Mesendoderm (in vitro differentiated cells): Measurements from ENCODE around the gene ROBO4.

Experiments used
- DNase-seq: peaks from one replicate; pipeline ENCODE4 v3.0.0; 2013
- H2AK5ac ChIP-seq: 2 replicates; pipeline ENCODE4 v1.6.1; 2013; ENCODE audit warnings: low read length, inconsistent platforms
- H2BK120ac ChIP-seq: 2 replicates; pipeline ENCODE4 v1.6.1; 2013; ENCODE audit warnings: low read depth, mild to moderate bottlenecking, low read length, moderate library complexity, mixed read lengths
- H2BK15ac ChIP-seq: replicated peaks from 2 replicates; pipeline ENCODE4 v1.6.1; 2013; ENCODE audit warnings: low read depth, mild to moderate bottlenecking, moderate library complexity
- H2BK5ac ChIP-seq: 2 replicates; pipeline ENCODE4 v1.6.1; 2013; ENCODE audit warnings: low read length, inconsistent platforms
- H3K18ac ChIP-seq: 2 replicates; pipeline ENCODE4 v1.6.1; 2013; ENCODE audit warnings: mild to moderate bottlenecking, low read length, mixed read lengths
- H3K23ac ChIP-seq: one replicate; pipeline ENCODE4 v1.6.1; 2013; ENCODE audit warnings: low read length
- H3K27ac ChIP-seq: 2 replicates; pipeline ENCODE4 v1.5.1; 2013; ENCODE audit warnings: low read depth, mild to moderate bottlenecking, inconsistent platforms, low read length, moderate library complexity
- H3K27me3 ChIP-seq: 2 replicates; pipeline ENCODE4 v1.6.1; 2013; ENCODE audit warnings: low read length, control low read depth, mild to moderate bottlenecking, inconsistent platforms; ENCODE audit not compliant: insufficient read depth, poor library complexity
- H3K36me3 ChIP-seq: 2 replicates; pipeline ENCODE4 v1.6.1; 2013; ENCODE audit warnings: low read length, inconsistent platforms; ENCODE audit not compliant: control insufficient read depth, insufficient read depth
- H3K4ac ChIP-seq: one replicate; pipeline ENCODE4 v1.6.1; 2013; ENCODE audit warnings: low read depth, mild to moderate bottlenecking, low read length, moderate library complexity
- H3K4me1 ChIP-seq: 2 replicates; pipeline ENCODE4 v1.6.1; 2013; ENCODE audit warnings: low read depth, low read length, inconsistent platforms; ENCODE audit not compliant: control insufficient read depth
- H3K4me2 ChIP-seq: 2 replicates; pipeline ENCODE4 v1.6.1; 2013; ENCODE audit warnings: low read length
- H3K4me3 ChIP-seq: 2 replicates; pipeline ENCODE4 v1.5.1; 2013; ENCODE audit warnings: mild to moderate bottlenecking, low read length
- H3K56ac ChIP-seq: one replicate; pipeline ENCODE4 v1.6.1; 2013; ENCODE audit warnings: low read length
- H3K79me1 ChIP-seq: 2 replicates; pipeline ENCODE4 v1.6.1; 2013; ENCODE audit warnings: low read length, inconsistent platforms
- H3K79me2 ChIP-seq: 2 replicates; pipeline ENCODE4 v1.6.1; 2013; ENCODE audit warnings: mild to moderate bottlenecking, low read length; ENCODE audit not compliant: control insufficient read depth, insufficient read depth
- H3K9ac ChIP-seq: 2 replicates; pipeline ENCODE4 v1.6.1; 2013; ENCODE audit warnings: low read length, inconsistent platforms
- H4K5ac ChIP-seq: one replicate; pipeline ENCODE4 v1.6.1; 2013; ENCODE audit warnings: low read length
- H4K8ac ChIP-seq: one replicate; pipeline ENCODE4 v1.6.1; 2013; ENCODE audit warnings: low read depth, mild to moderate bottlenecking, control low read depth, low read length, moderate library complexity
- WGBS: extraction: QIAGEN DNeasy Blood & Tissue Kit; methylation state at CpG from one replicate; pipeline ENCODE4 v1.1.7; 2013; ENCODE audit warnings: low lambda C conversion rate, missing lambda C conversion rate; ENCODE audit not compliant: insufficient coverage; ENCODE audit errors: extremely low coverage; 5-methylcytosine and 5-hydroxymethylcytosine counted together

Gene ROBO4

GRCh38 chr11:124917115-124917637 lies 19.5 kb upstream of the ROBO4 start:
- Histone ChIP-seq H4K8ac (no peak overlapping the region), H3K4me1 (peaks cover 4% of the 10 kb centered on the region), H3K23ac (no peak overlapping the region), H3K79me2 (no peaks in the 10 kb centered on the region), H3K4ac (no peak overlapping the region), H2BK15ac (no peak overlapping the region), H3K27me3 (no peaks in the 10 kb centered on the region), H3K79me1 (no peaks in the 10 kb centered on the region), H3K56ac (no peak overlapping the region), H3K18ac (no peak overlapping the region), H3K4me3 (no peak overlapping the region), H3K27ac (no peak overlapping the region), H3K9ac (no peak overlapping the region), H2AK5ac (no peak overlapping the region), H3K4me2 (no peak overlapping the region), H3K36me3 (no peaks in the 10 kb centered on the region), H4K5ac (no peak overlapping the region), H2BK120ac (no peak overlapping the region), H2BK5ac (no peak overlapping the region)
- DNase-seq: peak; percentile 27
- WGBS: no CpG with 5 or more reads among the region's 6 CpGs

- no peak overlapping the region for H3K4ac ChIP-seq
- H3K9ac ChIP-seq: no peak overlapping the region
- H3K27me3 ChIP-seq: no peaks in the 10 kb centered on the region
- H3K18ac ChIP-seq: no peak overlapping the region
- H3K27ac ChIP-seq: no peak overlapping the region
- no peak overlapping the region for H2BK120ac ChIP-seq
- no peak overlapping the region for H3K4me2 ChIP-seq
- no peak overlapping the region for H3K23ac ChIP-seq
- no peak overlapping the region for H4K5ac ChIP-seq
- H2BK15ac ChIP-seq: no peak overlapping the region
- H3K4me3 ChIP-seq: no peak overlapping the region
- H3K4me1 ChIP-seq: peaks cover 2% of the 10 kb centered on the region
- H2AK5ac ChIP-seq: no peak overlapping the region
- H3K79me1 ChIP-seq: no peaks in the 10 kb centered on the region
- no peaks in the 10 kb centered on the region for H3K79me2 ChIP-seq
- H3K56ac ChIP-seq: no peak overlapping the region
- no peak overlapping the region for H2BK5ac ChIP-seq
- H3K36me3 ChIP-seq: no peaks in the 10 kb centered on the region
- H4K8ac ChIP-seq: no peak overlapping the region
- no peak for DNase-seq
These were observed 18.7 kb upstream of the ROBO4 start for GRCh38 chr11:124916370-124916710.

- Histone ChIP-seq H3K4me3 (no peak overlapping the region), H2BK120ac (no peak overlapping the region), H3K27ac (no peak overlapping the region), H4K5ac (no peak overlapping the region), H3K36me3 (no peaks in the 10 kb centered on the region), H2BK5ac (no peak overlapping the region), H2BK15ac (no peak overlapping the region), H3K4me2 (no peak overlapping the region), H2AK5ac (no peak overlapping the region), H3K23ac (no peak overlapping the region), H3K4ac (no peak overlapping the region), H3K9ac (no peak overlapping the region), H4K8ac (no peak overlapping the region), H3K79me2 (no peaks in the 10 kb centered on the region), H3K18ac (no peak overlapping the region), H3K79me1 (no peaks in the 10 kb centered on the region), H3K27me3 (no peaks in the 10 kb centered on the region), H3K4me1 (peaks cover 2% of the 10 kb centered on the region), H3K56ac (no peak overlapping the region)
- no CpG with 5 or more reads among the region's 3 CpGs for WGBS
- DNase-seq: no peak
These were observed 18.1 kb upstream of the ROBO4 start for GRCh38 chr11:124915541-124916369.

GRCh38 chr11:124902616-124903015 lies 5.0 kb upstream of the ROBO4 start:
- no peaks in the 10 kb centered on the region for H3K27me3 ChIP-seq
- DNase-seq: no peak
- no peak overlapping the region for H3K4ac ChIP-seq
- H2BK120ac ChIP-seq: no peak overlapping the region
- no peak overlapping the region for H3K23ac ChIP-seq
- no peaks in the 10 kb centered on the region for H3K36me3 ChIP-seq
- H3K18ac ChIP-seq: no peak overlapping the region
- H3K27ac ChIP-seq: no peak overlapping the region
- WGBS: no CpG with 5 or more reads among the region's 1 CpG
- H3K79me1 ChIP-seq: no peaks in the 10 kb centered on the region
- no peak overlapping the region for H4K5ac ChIP-seq
- H2BK15ac ChIP-seq: no peak overlapping the region
- H3K4me2 ChIP-seq: no peak overlapping the region
- H3K79me2 ChIP-seq: no peaks in the 10 kb centered on the region
- H3K9ac ChIP-seq: no peak overlapping the region
- peaks cover 2% of the 10 kb centered on the region for H3K4me1 ChIP-seq
- H2BK5ac ChIP-seq: no peak overlapping the region
- H4K8ac ChIP-seq: no peak overlapping the region
- no peak overlapping the region for H3K56ac ChIP-seq
- H2AK5ac ChIP-seq: no peak overlapping the region
- no peak overlapping the region for H3K4me3 ChIP-seq

- H2BK120ac ChIP-seq: no peak overlapping the region
- DNase-seq: peak; percentile 76
- H3K4me3 ChIP-seq: no peak overlapping the region
- H2BK15ac ChIP-seq: no peak overlapping the region
- H3K9ac ChIP-seq: no peak overlapping the region
- no peak overlapping the region for H4K5ac ChIP-seq
- H3K79me1 ChIP-seq: no peaks in the 10 kb centered on the region
- WGBS: no CpG with 5 or more reads among the region's 5 CpGs
- H3K4ac ChIP-seq: no peak overlapping the region
- H3K4me1 ChIP-seq: peaks cover 2% of the 10 kb centered on the region
- H2BK5ac ChIP-seq: no peak overlapping the region
- H3K23ac ChIP-seq: no peak overlapping the region
- H3K4me2 ChIP-seq: no peak overlapping the region
- no peak overlapping the region for H3K56ac ChIP-seq
- H3K27ac ChIP-seq: no peak overlapping the region
- H3K79me2 ChIP-seq: no peaks in the 10 kb centered on the region
- H4K8ac ChIP-seq: no peak overlapping the region
- no peak overlapping the region for H3K18ac ChIP-seq
- no peak overlapping the region for H2AK5ac ChIP-seq
- H3K27me3 ChIP-seq: no peaks in the 10 kb centered on the region
- no peaks in the 10 kb centered on the region for H3K36me3 ChIP-seq
These were observed 2.8 kb upstream of the ROBO4 start for GRCh38 chr11:124900464-124900863.
